Neural cell (in vitro differentiated cells): ENCODE results near the gene G6PD. TPM values are rescaled to one million over a fixed set of nuclear protein-coding genes. Genes with fewer than 3 reads are reported as not detected.
A peak's percentile ranks its signal among the peaks of the same experiment; 100 is the strongest.

Experiments used
- H2AFZ ChIP-seq: fragments of 200-600, 300-800 bp; sonication (generic), shearing (Covaris generic); 2 replicates; pipeline ENCODE4 v1.6.0; 2014; ENCODE audit warnings: low read depth, mild to moderate bottlenecking, antibody characterized with exemption, low read length, moderate library complexity
- H3F3A ChIP-seq: fragments of 200-600 bp; shearing (Covaris generic); 2 replicates; pipeline ENCODE4 v1.6.1; 2016; ENCODE audit warnings: mild to moderate bottlenecking, moderate library complexity, mixed read lengths, antibody characterized with exemption, low read length; ENCODE audit not compliant: insufficient read depth, poor library complexity, severe bottlenecking
- H3K27ac ChIP-seq: fragments of 200-600, 300-800 bp; sonication (generic), shearing (Covaris generic); 2 replicates; pipeline ENCODE4 v1.5.1; 2014; ENCODE audit warnings: mild to moderate bottlenecking, low read length, moderate library complexity
- H3K27me3 ChIP-seq: fragments of 300-800, 200-600 bp; sonication (generic), shearing (Covaris generic); 2 replicates; pipeline ENCODE4 v1.6.0; 2014; ENCODE audit warnings: mild to moderate bottlenecking, low read depth, low read length, moderate library complexity; ENCODE audit not compliant: insufficient read depth
- H3K36me3 ChIP-seq: fragments of 300-800, 200-600 bp; sonication (generic), shearing (Covaris generic); 2 replicates; pipeline ENCODE4 v1.5.1; 2014; ENCODE audit warnings: mild to moderate bottlenecking, antibody characterized with exemption, low read length, moderate library complexity; ENCODE audit not compliant: insufficient read depth
- H3K4me2 ChIP-seq: fragments of 300-800, 200-600 bp; sonication (generic), shearing (Covaris generic); 2 replicates; pipeline ENCODE4 v1.6.0; 2014; ENCODE audit warnings: mild to moderate bottlenecking, low read length
- H3K4me3 ChIP-seq: fragments of 300-800, 200-600 bp; sonication (generic), shearing (Covaris generic); 2 replicates; pipeline ENCODE4 v1.5.1; 2014; ENCODE audit warnings: mild to moderate bottlenecking, low read length, moderate library complexity
- H3K79me2 ChIP-seq: fragments of 200-600 bp; shearing (Covaris generic); replicated peaks from 2 replicates; pipeline ENCODE4 v1.6.0; 2014; ENCODE audit warnings: mild to moderate bottlenecking, low read length, moderate library complexity; ENCODE audit not compliant: insufficient read depth
- H3K9ac ChIP-seq: fragments of 300-800, 200-600 bp; sonication (generic), shearing (Covaris generic); 2 replicates; pipeline ENCODE4 v1.6.1; 2016; ENCODE audit warnings: mild to moderate bottlenecking, low read length, mixed read lengths
- H3K9me2 ChIP-seq: fragments of 200-600 bp; shearing (Covaris generic); 2 replicates; pipeline ENCODE4 v1.6.1; 2016; ENCODE audit warnings: mild to moderate bottlenecking, low read length, mixed read lengths; ENCODE audit not compliant: insufficient read depth
- H3K9me3 ChIP-seq: fragments of 200-600, 300-800 bp; sonication (generic), shearing (Covaris generic); 2 replicates; pipeline ENCODE4 v1.6.1; 2016; ENCODE audit warnings: mild to moderate bottlenecking, mixed run types, low read length, moderate library complexity, mixed read lengths
- H4K20me1 ChIP-seq: fragments of 200-600 bp; shearing (Covaris generic); 2 replicates; pipeline ENCODE4 v1.6.1; 2016; ENCODE audit warnings: mild to moderate bottlenecking, mixed run types; ENCODE audit not compliant: insufficient read depth
- EP300 ChIP-seq: fragments of 450-650 bp; conservative IDR thresholded peaks from 2 replicates; pipeline ENCODE4 v1.6.1; 2014; ENCODE audit warnings: antibody characterized with exemption, mild to moderate bottlenecking, moderate library complexity; ENCODE audit not compliant: poor library complexity, severe bottlenecking
- EZH2 ChIP-seq: fragments of 200-600, 300-800 bp; shearing (Covaris generic), sonication (generic); IDR thresholded peaks from 2 replicates; pipeline ENCODE4 v1.6.1; 2014; ENCODE audit warnings: antibody characterized with exemption, low read length, borderline replicate concordance, mild to moderate bottlenecking; ENCODE audit not compliant: insufficient read depth, poor library complexity, severe bottlenecking
- MXI1 ChIP-seq: fragments of 450-650 bp; conservative IDR thresholded peaks from 2 replicates; pipeline ENCODE4 v1.6.1; 2014; ENCODE audit warnings: antibody characterized with exemption, mild to moderate bottlenecking; ENCODE audit not compliant: poor library complexity, severe bottlenecking
- POLR2AphosphoS5 ChIP-seq: IDR thresholded peaks from 2 replicates; pipeline ENCODE4 v1.6.1; 2012
- RAD21 ChIP-seq: fragments of 450-650 bp; conservative IDR thresholded peaks from 2 replicates; pipeline ENCODE4 v1.6.1; 2014; ENCODE audit warnings: antibody characterized with exemption, mild to moderate bottlenecking, moderate library complexity
- SMC3 ChIP-seq: fragments of 450-650 bp; conservative IDR thresholded peaks from 2 replicates; pipeline ENCODE4 v1.6.1; 2014; ENCODE audit warnings: antibody characterized with exemption, mild to moderate bottlenecking, moderate library complexity; ENCODE audit not compliant: poor library complexity
- TAF1 ChIP-seq: IDR thresholded peaks from 2 replicates; pipeline ENCODE4 v1.6.1; 2012; ENCODE audit warnings: low read depth
- polyA plus RNA-seq: library from polyadenylated mRNA; depleted of rRNA; stranded (reverse); fragments of >200 nt; gene quantifications from 2 replicates; pipeline ENCODE4 v1.2.3, GENCODE V29; 2014
- TF ChIP-seq, protein P1 (sequence below): fragments of 450-650 bp; IDR thresholded peaks from 2 replicates; pipeline ENCODE4 v1.5.1; 2014; ENCODE audit warnings: antibody characterized with exemption, mild to moderate bottlenecking, moderate library complexity; ENCODE audit not compliant: poor library complexity, severe bottlenecking
- TF ChIP-seq, protein P2 (sequence below): IDR thresholded peaks from 2 replicates; pipeline ENCODE4 v1.6.1; 2012; ENCODE audit warnings: borderline replicate concordance

Gene G6PD
- polyA plus RNA-seq, 1 donor from 2014 or later, result 18.8 TPM

DNA sequence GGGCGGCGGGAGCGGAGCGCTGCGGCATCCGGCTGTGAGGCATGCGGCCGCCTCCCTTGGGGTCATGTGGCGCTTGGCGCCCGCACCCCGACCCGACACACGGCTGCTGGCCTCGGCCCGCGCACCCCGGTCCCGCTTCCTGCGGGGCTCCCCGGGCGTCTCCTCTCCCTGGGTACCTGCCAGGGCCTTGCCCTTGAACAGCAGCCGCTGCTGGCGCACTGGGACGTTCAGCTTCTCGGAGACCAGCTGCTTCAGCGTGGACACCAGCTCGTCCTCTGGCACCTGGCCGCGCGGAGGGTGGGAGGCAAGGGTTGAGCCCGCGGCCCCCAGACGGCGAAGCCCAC lies 60.6 kb downstream of the G6PD start (continued):
- TF ChIP-seq, protein P1, sequence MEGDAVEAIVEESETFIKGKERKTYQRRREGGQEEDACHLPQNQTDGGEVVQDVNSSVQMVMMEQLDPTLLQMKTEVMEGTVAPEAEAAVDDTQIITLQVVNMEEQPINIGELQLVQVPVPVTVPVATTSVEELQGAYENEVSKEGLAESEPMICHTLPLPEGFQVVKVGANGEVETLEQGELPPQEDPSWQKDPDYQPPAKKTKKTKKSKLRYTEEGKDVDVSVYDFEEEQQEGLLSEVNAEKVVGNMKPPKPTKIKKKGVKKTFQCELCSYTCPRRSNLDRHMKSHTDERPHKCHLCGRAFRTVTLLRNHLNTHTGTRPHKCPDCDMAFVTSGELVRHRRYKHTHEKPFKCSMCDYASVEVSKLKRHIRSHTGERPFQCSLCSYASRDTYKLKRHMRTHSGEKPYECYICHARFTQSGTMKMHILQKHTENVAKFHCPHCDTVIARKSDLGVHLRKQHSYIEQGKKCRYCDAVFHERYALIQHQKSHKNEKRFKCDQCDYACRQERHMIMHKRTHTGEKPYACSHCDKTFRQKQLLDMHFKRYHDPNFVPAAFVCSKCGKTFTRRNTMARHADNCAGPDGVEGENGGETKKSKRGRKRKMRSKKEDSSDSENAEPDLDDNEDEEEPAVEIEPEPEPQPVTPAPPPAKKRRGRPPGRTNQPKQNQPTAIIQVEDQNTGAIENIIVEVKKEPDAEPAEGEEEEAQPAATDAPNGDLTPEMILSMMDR, result no peak

DNA sequence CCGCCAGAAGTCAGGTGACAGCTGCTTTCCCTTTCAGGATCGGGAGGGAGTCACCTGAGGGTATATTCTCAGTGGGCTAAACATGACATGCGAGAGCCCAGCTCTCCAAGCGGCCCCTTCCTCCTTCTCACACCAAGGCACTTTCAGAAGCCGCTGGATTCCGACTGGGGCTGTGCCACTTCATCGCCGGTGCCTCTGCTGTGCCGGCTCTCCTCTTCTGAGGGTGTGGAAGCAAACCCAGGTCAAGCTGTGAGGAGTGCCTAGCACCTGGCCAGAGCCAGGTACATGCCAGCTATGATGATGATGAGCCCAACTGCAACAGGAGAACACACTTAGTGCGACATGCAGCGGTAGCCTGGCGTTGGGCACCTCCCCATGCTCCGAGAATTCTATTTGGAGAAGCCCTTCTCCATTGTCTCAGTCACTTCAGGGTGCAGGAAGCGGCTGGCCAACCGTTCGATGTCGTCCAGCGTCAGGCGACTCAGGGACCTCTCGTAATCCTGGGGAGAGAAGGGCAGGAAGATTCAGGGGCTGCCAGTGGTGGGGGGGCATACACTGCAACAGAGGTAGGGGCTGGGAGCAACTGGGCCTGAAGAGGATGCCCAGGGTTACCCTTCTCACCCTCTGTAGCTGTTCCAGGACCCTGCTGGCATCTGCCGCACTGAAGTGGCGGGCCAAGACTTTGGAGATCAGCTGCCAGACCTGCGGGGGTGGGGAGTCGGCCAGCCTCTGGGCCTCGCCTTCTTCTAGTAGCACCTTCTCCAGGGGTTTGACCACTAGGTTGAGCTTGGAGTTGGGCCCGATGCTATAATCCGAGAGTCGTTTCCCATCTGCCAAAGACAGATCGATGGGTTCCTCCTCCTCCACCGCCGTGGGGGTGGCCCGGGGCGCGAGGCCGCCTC lies 61.2 kb downstream of the G6PD start:
- peak overlapping the region; percentile 63 for H3K4me3 ChIP-seq
- H3F3A ChIP-seq, result no peaks in the 10 kb centered on the region
- no peaks in the 10 kb centered on the region for H3K27me3 ChIP-seq
- H2AFZ ChIP-seq, result no peak overlapping the region
- no peaks in the 10 kb centered on the region for H3K36me3 ChIP-seq
- H3K9me2 ChIP-seq, result no peaks in the 10 kb centered on the region
- H3K4me2 ChIP-seq, result no peak overlapping the region
- H4K20me1 ChIP-seq, result no peaks in the 10 kb centered on the region
- no peaks in the 10 kb centered on the region for H3K9me3 ChIP-seq
- H3K79me2 ChIP-seq, result no peaks in the 10 kb centered on the region
- TF ChIP-seq RAD21, result no peak
- no peak for TF ChIP-seq POLR2AphosphoS5
- TF ChIP-seq EP300, result no peak
- TF ChIP-seq, protein P1, result no peak
- TF ChIP-seq MXI1, result no peak
- TF ChIP-seq, protein P2, sequence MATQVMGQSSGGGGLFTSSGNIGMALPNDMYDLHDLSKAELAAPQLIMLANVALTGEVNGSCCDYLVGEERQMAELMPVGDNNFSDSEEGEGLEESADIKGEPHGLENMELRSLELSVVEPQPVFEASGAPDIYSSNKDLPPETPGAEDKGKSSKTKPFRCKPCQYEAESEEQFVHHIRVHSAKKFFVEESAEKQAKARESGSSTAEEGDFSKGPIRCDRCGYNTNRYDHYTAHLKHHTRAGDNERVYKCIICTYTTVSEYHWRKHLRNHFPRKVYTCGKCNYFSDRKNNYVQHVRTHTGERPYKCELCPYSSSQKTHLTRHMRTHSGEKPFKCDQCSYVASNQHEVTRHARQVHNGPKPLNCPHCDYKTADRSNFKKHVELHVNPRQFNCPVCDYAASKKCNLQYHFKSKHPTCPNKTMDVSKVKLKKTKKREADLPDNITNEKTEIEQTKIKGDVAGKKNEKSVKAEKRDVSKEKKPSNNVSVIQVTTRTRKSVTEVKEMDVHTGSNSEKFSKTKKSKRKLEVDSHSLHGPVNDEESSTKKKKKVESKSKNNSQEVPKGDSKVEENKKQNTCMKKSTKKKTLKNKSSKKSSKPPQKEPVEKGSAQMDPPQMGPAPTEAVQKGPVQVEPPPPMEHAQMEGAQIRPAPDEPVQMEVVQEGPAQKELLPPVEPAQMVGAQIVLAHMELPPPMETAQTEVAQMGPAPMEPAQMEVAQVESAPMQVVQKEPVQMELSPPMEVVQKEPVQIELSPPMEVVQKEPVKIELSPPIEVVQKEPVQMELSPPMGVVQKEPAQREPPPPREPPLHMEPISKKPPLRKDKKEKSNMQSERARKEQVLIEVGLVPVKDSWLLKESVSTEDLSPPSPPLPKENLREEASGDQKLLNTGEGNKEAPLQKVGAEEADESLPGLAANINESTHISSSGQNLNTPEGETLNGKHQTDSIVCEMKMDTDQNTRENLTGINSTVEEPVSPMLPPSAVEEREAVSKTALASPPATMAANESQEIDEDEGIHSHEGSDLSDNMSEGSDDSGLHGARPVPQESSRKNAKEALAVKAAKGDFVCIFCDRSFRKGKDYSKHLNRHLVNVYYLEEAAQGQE, result no peak
- TF ChIP-seq TAF1, result no peak
- no peak for TF ChIP-seq EZH2
- no peak for TF ChIP-seq SMC3
- peak overlapping the region; percentile 57 for H3K9ac ChIP-seq
- H3K27ac ChIP-seq, result no peak overlapping the region
